ENCODE data around the gene MARK3. TPM values are rescaled to one million over a fixed set of nuclear protein-coding genes. Genes with fewer than 3 reads are reported as not detected.
A peak's percentile ranks its signal among the peaks of the same experiment; 100 is the strongest.

MARK3 gene
- total and polyA plus RNA-seq, 2 donors (not counting 1 experiment from before 2014, with no cell fraction given) = 73.0 to 142 TPM

DNA sequence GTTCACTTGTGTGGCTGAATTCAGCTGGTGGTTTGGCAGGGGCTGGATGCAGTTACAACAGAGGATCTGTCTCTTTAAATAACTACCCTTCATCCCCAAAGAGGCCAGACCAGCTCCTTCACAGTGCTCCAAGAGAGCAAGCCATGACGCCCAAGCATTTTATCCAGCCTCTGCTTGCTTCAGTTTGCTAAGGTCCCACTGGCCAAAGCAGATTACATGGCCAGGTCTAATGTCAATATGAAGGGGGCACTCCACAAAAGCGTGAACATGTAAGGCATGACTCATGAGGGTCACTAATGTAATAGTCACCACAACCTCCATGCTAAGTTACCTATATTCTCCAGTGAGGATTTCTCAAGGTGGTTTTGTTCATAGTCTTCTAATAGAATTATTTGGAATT is 62.9 kb downstream of the MARK3 start:
- no peak overlapping the region for H3K27ac ChIP-seq (ENCODE audit: low read length in 2 of 2)
- no peak for ATAC-seq (ENCODE audit: low read depth)
- H3K4me1 ChIP-seq (ENCODE audit: control insufficient read depth in 2 of 2, insufficient read depth in 2 of 2, low read length in 2 of 2) = peaks cover 0 to 8% of the 10 kb centered on the region in 2 donors
- peaks cover 46% of the 10 kb centered on the region for H4K20me1 ChIP-seq (ENCODE audit: control insufficient read depth, insufficient read depth, low read length, poor library complexity, severe bottlenecking)
- peaks cover 0 to 14% of the 10 kb centered on the region in 2 experiments for H3K36me3 ChIP-seq (replicated peaks in 1 of 2; ENCODE audit: control extremely low read depth in 1 of 2, control insufficient read depth in 1 of 2, extremely low read depth in 1 of 2, insufficient read depth in 2 of 2, low read length in 1 of 2)
- H3K4me3 Mint-ChIP-seq = no peak overlapping the region
- peak overlapping the region; percentile 16 for H3K27ac Mint-ChIP-seq
- no peak for DNase-seq
- H3K4me3 ChIP-seq (ENCODE audit: control extremely low read depth in 1 of 5, extremely low read depth in 1 of 5, insufficient read depth in 1 of 5, low read depth in 2 of 5, low read length in 4 of 5) = no peak overlapping the region
- no peaks in the 10 kb centered on the region for H3K9me3 ChIP-seq (ENCODE audit: control extremely low read depth in 1 of 3, control insufficient read depth in 2 of 3, insufficient read depth in 1 of 3, low read length in 2 of 3)
- H3K9ac ChIP-seq (ENCODE audit: low read length) = no peak overlapping the region
- no peak for TF ChIP-seq EZH2 (IDR thresholded peaks at IDR 0.05; ENCODE audit: borderline replicate concordance, insufficient read depth, low read depth, low read length, poor library complexity, severe bottlenecking)
- TF ChIP-seq, protein P1, sequence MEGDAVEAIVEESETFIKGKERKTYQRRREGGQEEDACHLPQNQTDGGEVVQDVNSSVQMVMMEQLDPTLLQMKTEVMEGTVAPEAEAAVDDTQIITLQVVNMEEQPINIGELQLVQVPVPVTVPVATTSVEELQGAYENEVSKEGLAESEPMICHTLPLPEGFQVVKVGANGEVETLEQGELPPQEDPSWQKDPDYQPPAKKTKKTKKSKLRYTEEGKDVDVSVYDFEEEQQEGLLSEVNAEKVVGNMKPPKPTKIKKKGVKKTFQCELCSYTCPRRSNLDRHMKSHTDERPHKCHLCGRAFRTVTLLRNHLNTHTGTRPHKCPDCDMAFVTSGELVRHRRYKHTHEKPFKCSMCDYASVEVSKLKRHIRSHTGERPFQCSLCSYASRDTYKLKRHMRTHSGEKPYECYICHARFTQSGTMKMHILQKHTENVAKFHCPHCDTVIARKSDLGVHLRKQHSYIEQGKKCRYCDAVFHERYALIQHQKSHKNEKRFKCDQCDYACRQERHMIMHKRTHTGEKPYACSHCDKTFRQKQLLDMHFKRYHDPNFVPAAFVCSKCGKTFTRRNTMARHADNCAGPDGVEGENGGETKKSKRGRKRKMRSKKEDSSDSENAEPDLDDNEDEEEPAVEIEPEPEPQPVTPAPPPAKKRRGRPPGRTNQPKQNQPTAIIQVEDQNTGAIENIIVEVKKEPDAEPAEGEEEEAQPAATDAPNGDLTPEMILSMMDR (IDR thresholded peaks at IDR 0.05) = no peak
- CTCF ChIA-PET = interaction anchor here (1.3 to 2.8 kb wide), 2 partner anchors 10 to 57 kb away, joined by 3 to 8 read pairs; no protein-coding TSS in a partner anchor
- H2AFZ ChIP-seq (ENCODE audit: insufficient read depth, low read depth, low read length, poor library complexity, severe bottlenecking) = no peak overlapping the region
- POLR2A ChIA-PET = no interaction called here
- H3K27me3 Mint-ChIP-seq = no peaks in the 10 kb centered on the region
- H3K27me3 ChIP-seq (replicated peaks in 1 of 4; ENCODE audit: control extremely low read depth in 1 of 4, control insufficient read depth in 3 of 4, insufficient read depth in 4 of 4, low read length in 3 of 4) = no peaks in the 10 kb centered on the region
- intact Hi-C loops (cut with micrococcal nuclease) = no loop called here
- 100% methylated on average over 1 of the region's 2 CpGs for WGBS (ENCODE audit: insufficient coverage)
- H3K9me3 Mint-ChIP-seq (ENCODE audit: insufficient read depth) = no peaks in the 10 kb centered on the region
- peaks cover 51% of the 10 kb centered on the region for H3K79me2 ChIP-seq (ENCODE audit: control insufficient read depth, insufficient read depth, low read length)
- no peak overlapping the region for H3K4me2 ChIP-seq (replicated peaks; ENCODE audit: low read depth, low read length, poor library complexity, severe bottlenecking)
- peaks cover 43% of the 10 kb centered on the region for H3K4me1 Mint-ChIP-seq

DNA sequence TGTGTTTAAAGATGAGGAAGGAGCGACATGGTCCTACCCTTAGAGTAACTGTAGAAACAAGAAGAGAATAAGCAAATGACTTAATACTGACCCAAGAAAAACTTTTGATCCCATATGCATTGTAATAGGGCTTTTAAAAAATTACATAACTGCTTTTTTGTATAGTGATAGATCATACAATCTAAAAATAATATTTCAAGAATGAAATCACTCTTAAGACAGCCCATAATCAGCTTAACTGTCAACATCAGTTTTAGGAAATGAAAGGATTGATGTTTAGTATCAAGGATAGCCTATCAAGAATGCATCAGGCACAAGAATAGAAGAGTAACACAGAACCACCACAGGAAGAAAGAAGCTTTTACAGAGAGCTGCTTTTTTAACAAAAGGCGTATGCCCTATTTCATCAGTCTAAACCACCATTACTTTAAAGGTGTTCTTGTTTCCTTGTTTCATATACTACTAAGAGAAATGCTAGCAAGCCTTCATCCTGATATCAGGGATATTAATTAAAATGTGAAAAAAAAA is 64.5 kb downstream of the MARK3 start:
- Histone ChIP-seq H3K4me1 (ENCODE audit: control insufficient read depth in 2 of 2, insufficient read depth in 2 of 2, low read length in 2 of 2) (peaks cover 0 to 8% of the 10 kb centered on the region in 2 donors), H3K27me3 (replicated peaks in 1 of 4; ENCODE audit: control extremely low read depth in 1 of 4, control insufficient read depth in 3 of 4, insufficient read depth in 4 of 4, low read length in 3 of 4) (no peaks in the 10 kb centered on the region), H4K20me1 (ENCODE audit: control insufficient read depth, insufficient read depth, low read length, poor library complexity, severe bottlenecking) (peaks cover 40% of the 10 kb centered on the region), H3K4me3 (ENCODE audit: control extremely low read depth in 1 of 5, extremely low read depth in 1 of 5, insufficient read depth in 1 of 5, low read depth in 2 of 5, low read length in 4 of 5) (no peak overlapping the region), H3K9ac (ENCODE audit: low read length) (no peak overlapping the region), H3K27ac (ENCODE audit: low read length in 2 of 2) (no peak overlapping the region), H3K9me3 (ENCODE audit: control extremely low read depth in 1 of 3, control insufficient read depth in 2 of 3, insufficient read depth in 1 of 3, low read length in 2 of 3) (no peaks in the 10 kb centered on the region), H2AFZ (ENCODE audit: insufficient read depth, low read depth, low read length, poor library complexity, severe bottlenecking) (no peak overlapping the region), H3K36me3 (replicated peaks in 1 of 2; ENCODE audit: control extremely low read depth in 1 of 2, control insufficient read depth in 1 of 2, extremely low read depth in 1 of 2, insufficient read depth in 2 of 2, low read length in 1 of 2) (peaks cover 0 to 25% of the 10 kb centered on the region in 2 experiments), H3K4me2 (replicated peaks; ENCODE audit: low read depth, low read length, poor library complexity, severe bottlenecking) (no peak overlapping the region), H3K79me2 (ENCODE audit: control insufficient read depth, insufficient read depth, low read length) (peaks cover 39% of the 10 kb centered on the region)
- Mint-ChIP-seq H3K4me3 (no peak overlapping the region), H3K27me3 (no peaks in the 10 kb centered on the region), H3K27ac (no peak overlapping the region), H3K4me1 (peaks cover 34% of the 10 kb centered on the region), H3K9me3 (ENCODE audit: insufficient read depth) (no peaks in the 10 kb centered on the region)
- no peak for TF ChIP-seq EZH2 (IDR thresholded peaks at IDR 0.05; ENCODE audit: borderline replicate concordance, insufficient read depth, low read depth, low read length, poor library complexity, severe bottlenecking)
- ChIA-PET CTCF (interaction anchor here (0.7 kb wide), 1 partner anchor 19 kb away, joined by 5 read pairs; no protein-coding TSS in a partner anchor), POLR2A (no interaction called here)
- intact Hi-C loops (cut with micrococcal nuclease) = no loop called here
- no peak for DNase-seq
- no peak for ATAC-seq (ENCODE audit: low read depth)
- no CpG with 5 or more reads among the region's 2 CpGs for WGBS (ENCODE audit: insufficient coverage)

Data from B cell (primary cell).